SK-MEL-5 (cell line): ENCODE measurements around the gene SULT1A3. TPM values are rescaled to one million over a fixed set of nuclear protein-coding genes. Genes with fewer than 3 reads are reported as not detected.
A peak's percentile ranks its signal among the peaks of the same experiment; 100 is the strongest.
"Not testable (repeated sequence)": the region's sequence is repeated elsewhere in the genome, so short reads cannot be mapped to it uniquely, and the experiment has no call there.

Experiments used
- DNase-seq: peaks from one replicate; pipeline ENCODE4 v3.0.0-alpha.2; 2016; ENCODE audit warnings: low read depth, low spot score
- in situ Hi-C: cut with HindIII; loops from 2 replicates; pipeline ENCODE4 v1.10.0; 2016; ENCODE audit warnings: low sequenced_read_pairs, high pct_unique_total_duplicates, low pct_unique_long_range_greater_than_20kb
- polyA plus RNA-seq, 2 experiments: library from polyadenylated mRNA; depleted of rRNA; stranded (reverse); fragments of >200 nt; gene quantifications; 2 replicates each; pipeline ENCODE4 v1.2.3, GENCODE V29; 2015
- total RNA-seq: library from RNA; depleted of rRNA; stranded (reverse); fragments of >200 nt; shearing (Covaris generic); gene quantifications from 2 replicates; pipeline ENCODE4 v1.2.3, GENCODE V29; 2014; rRNA removed

Gene SULT1A3
- 1.4 and 3.6 TPM in 2 replicates for total RNA-seq
- 1.8 and 2.7 TPM in 2 replicates for polyA plus RNA-seq (2015; cell fraction: cytosol; rRNA removed)
- 32.2 and 35.5 TPM in 2 replicates for polyA plus RNA-seq (2015; cell fraction: nucleus; rRNA removed)

- in situ Hi-C loops, DNase-seq: not testable (repeated sequence)
These were observed at the start of gene SULT1A3 for GRCh38 chr16:30199049-30199448. Gene SULT1A3, plus strand, starts transcription at chr16:30199255. Its CDS starts 1,474 bp downstream, at chr16:30200729.

GRCh38 chr16:30151091-30151490 lies 48.0 kb upstream of the SULT1A3 start:
- in situ Hi-C loops = no loop called here
- no peak for DNase-seq

GRCh38 chr16:30152517-30152916 lies 46.5 kb upstream of the SULT1A3 start:
- in situ Hi-C loops = no loop called here
- DNase-seq = no peak

- DNase-seq = no peak
- in situ Hi-C loops = no loop called here
These were observed 43.9 kb upstream of the SULT1A3 start for GRCh38 chr16:30155188-30155587.

- no peak for DNase-seq
- in situ Hi-C loops = no loop called here
These were observed 41.8 kb upstream of the SULT1A3 start for GRCh38 chr16:30157214-30157613.

- in situ Hi-C loops = no loop called here
These were observed 35.5 kb upstream of the SULT1A3 start for GRCh38 chr16:30163538-30163937.

GRCh38 chr16:30166202-30166902 lies 32.7 kb upstream of the SULT1A3 start:
- DNase-seq = no peak
- in situ Hi-C loops = no loop called here

More at GRCh38 chr16:30163538-30163937, 35.5 kb upstream of the SULT1A3 start:
- no peak for DNase-seq

GRCh38 chr16:30168746-30169145 lies 30.3 kb upstream of the SULT1A3 start:
- in situ Hi-C loops, DNase-seq: not testable (repeated sequence)

GRCh38 chr16:30169416-30169815 lies 29.6 kb upstream of the SULT1A3 start:
- DNase-seq, in situ Hi-C loops: not testable (repeated sequence)

GRCh38 chr16:30170145-30170544 lies 28.9 kb upstream of the SULT1A3 start:
- in situ Hi-C loops, DNase-seq: not testable (repeated sequence)

- no peak for DNase-seq
- in situ Hi-C loops = no loop called here
These were observed 26.0 kb upstream of the SULT1A3 start for GRCh38 chr16:30173054-30173453.

- DNase-seq, in situ Hi-C loops: not testable (repeated sequence)
These were observed 22.2 kb upstream of the SULT1A3 start for GRCh38 chr16:30176876-30177275.

GRCh38 chr16:30179195-30179594 lies 19.9 kb upstream of the SULT1A3 start:
- DNase-seq = no peak
- in situ Hi-C loops = no loop called here

GRCh38 chr16:30179931-30180330 lies 19.1 kb upstream of the SULT1A3 start:
- in situ Hi-C loops = no loop called here
- DNase-seq = no peak

- in situ Hi-C loops = no loop called here
- no peak for DNase-seq
These were observed 18.3 kb upstream of the SULT1A3 start for GRCh38 chr16:30180741-30181140.

- in situ Hi-C loops = no loop called here
- peak; percentile 67 for DNase-seq
These were observed 15.6 kb upstream of the SULT1A3 start, which contains the start of gene CORO1A for GRCh38 chr16:30183233-30184095. Gene CORO1A, plus strand, starts transcription at chr16:30183602. Its CDS starts 1,608 bp downstream, at chr16:30185210.

- in situ Hi-C loops = no loop called here
- no peak for DNase-seq
These were observed 14.8 kb upstream of the SULT1A3 start for GRCh38 chr16:30184096-30184890.
